ENCODE measurements around the gene IFRD1.

The IFRD1 gene

GRCh38 chr7:112430649-112431048, 19.6 kb upstream of the IFRD1 start:
- Histone ChIP-seq H3K9me3 (no peaks in the 10 kb centered on the region), H3K36me3 (no peaks in the 10 kb centered on the region), H3K4me3 (no peak overlapping the region), H3K4me1 (no peaks in the 10 kb centered on the region), H3K27me3 (no peaks in the 10 kb centered on the region), H3K27ac (no peak overlapping the region)
- no peak for TF ChIP-seq CTCF (IDR thresholded peaks at IDR 0.05)
- DNase-seq, result no peak
- intact Hi-C loops (cut with DNase I; ENCODE audit: low total_unique reads), result no loop called here

- no peak for TF ChIP-seq CTCF (IDR thresholded peaks at IDR 0.05)
- intact Hi-C loops (cut with DNase I; ENCODE audit: low total_unique reads), result no loop called here
- Histone ChIP-seq H3K9me3 (no peaks in the 10 kb centered on the region), H3K36me3 (no peaks in the 10 kb centered on the region), H3K4me3 (no peak overlapping the region), H3K27ac (no peak overlapping the region), H3K4me1 (no peaks in the 10 kb centered on the region), H3K27me3 (no peaks in the 10 kb centered on the region)
- DNase-seq, result no peak
These were observed 18.5 kb upstream of the IFRD1 start for GRCh38 chr7:112431803-112432202.

- H3K36me3 ChIP-seq, result no peaks in the 10 kb centered on the region
- DNase-seq, result no peak
- intact Hi-C loops (cut with DNase I; ENCODE audit: low total_unique reads), result no loop called here
- H3K4me3 ChIP-seq, result no peak overlapping the region
- TF ChIP-seq CTCF (IDR thresholded peaks at IDR 0.05), result no peak
- no peak overlapping the region for H3K27ac ChIP-seq
- H3K4me1 ChIP-seq, result no peaks in the 10 kb centered on the region
- no peaks in the 10 kb centered on the region for H3K27me3 ChIP-seq
- H3K9me3 ChIP-seq, result no peaks in the 10 kb centered on the region
These were observed 17.0 kb upstream of the IFRD1 start for GRCh38 chr7:112433289-112433688.

DNA sequence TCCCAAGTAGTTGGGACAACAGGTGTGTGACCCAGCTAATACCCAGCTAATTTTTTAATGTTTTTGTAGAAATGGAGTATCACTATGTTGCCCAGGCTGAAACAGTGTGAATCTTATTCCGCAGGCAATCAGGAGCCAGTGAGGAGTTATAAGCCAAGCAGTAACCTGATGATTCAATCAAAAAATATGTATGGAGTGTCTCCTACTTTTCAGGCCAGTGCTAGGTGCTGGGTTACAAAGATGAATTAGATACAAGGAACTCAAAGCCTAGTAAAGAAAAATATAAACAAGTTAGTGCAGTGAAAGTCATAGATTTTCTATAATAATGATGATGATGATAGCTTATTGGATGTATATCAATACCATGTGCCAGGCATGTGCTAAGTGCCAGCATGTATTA, 13.2 kb upstream of the IFRD1 start:
- Histone ChIP-seq H3K36me3 (no peaks in the 10 kb centered on the region), H3K9me3 (no peaks in the 10 kb centered on the region), H3K4me3 (no peak overlapping the region), H3K27me3 (no peaks in the 10 kb centered on the region), H3K27ac (no peak overlapping the region), H3K4me1 (no peaks in the 10 kb centered on the region)
- DNase-seq, result no peak
- no peak for TF ChIP-seq CTCF (IDR thresholded peaks at IDR 0.05)
- intact Hi-C loops (cut with DNase I; ENCODE audit: low total_unique reads), result no loop called here

- Histone ChIP-seq H3K36me3 (no peaks in the 10 kb centered on the region), H3K9me3 (no peaks in the 10 kb centered on the region), H3K27ac (no peak overlapping the region), H3K27me3 (no peaks in the 10 kb centered on the region), H3K4me1 (no peaks in the 10 kb centered on the region), H3K4me3 (no peak overlapping the region)
- intact Hi-C loops (cut with DNase I; ENCODE audit: low total_unique reads), result no loop called here
- no peak for DNase-seq
- TF ChIP-seq CTCF (IDR thresholded peaks at IDR 0.05), result no peak
These were observed 10.8 kb upstream of the IFRD1 start for GRCh38 chr7:112439476-112439875.

DNA sequence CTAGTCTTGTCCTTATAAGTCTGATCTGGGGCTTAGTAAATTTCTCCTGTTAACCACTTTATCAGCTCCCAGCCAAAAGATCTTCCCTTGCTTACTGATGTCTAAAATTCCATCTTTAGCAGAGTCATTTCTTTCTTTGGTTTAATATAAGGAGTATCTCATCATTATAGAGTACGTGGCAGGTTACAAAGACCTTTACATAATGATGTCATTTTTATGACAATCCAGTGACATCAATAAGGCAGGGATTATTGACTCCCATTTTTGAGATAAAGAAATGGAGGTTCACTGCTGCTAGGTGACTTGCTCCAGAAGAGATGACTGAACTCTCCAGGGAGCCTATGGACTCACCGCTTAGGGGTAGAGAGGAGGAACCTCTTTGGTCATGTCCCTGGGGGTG, 8.1 kb upstream of the IFRD1 start:
- Histone ChIP-seq H3K4me3 (no peak overlapping the region), H3K36me3 (no peaks in the 10 kb centered on the region), H3K27me3 (no peaks in the 10 kb centered on the region), H3K27ac (no peak overlapping the region), H3K9me3 (no peaks in the 10 kb centered on the region), H3K4me1 (no peaks in the 10 kb centered on the region)
- DNase-seq, result no peak
- no peak for TF ChIP-seq CTCF (IDR thresholded peaks at IDR 0.05)
- intact Hi-C loops (cut with DNase I; ENCODE audit: low total_unique reads), result no loop called here
